ENCODE results near the gene RIMBP3B.
"Not testable (repeated sequence)": the region's sequence is repeated elsewhere in the genome, so short reads cannot be mapped to it uniquely, and the experiment has no call there.

RIMBP3B gene

GRCh38 chr22:21417853-21418252 lies 34.3 kb downstream of the RIMBP3B start:
- DNase-seq (ENCODE audit: low read depth, low spot score), result not testable (repeated sequence)

- DNase-seq (ENCODE audit: low read depth, low spot score), result not testable (repeated sequence)
Observed at GRCh38 chr22:21418974-21419638, 35.6 kb downstream of the RIMBP3B start.

- not testable (repeated sequence) for DNase-seq (ENCODE audit: low read depth, low spot score)
Observed at GRCh38 chr22:21420180-21420763, 36.7 kb downstream of the RIMBP3B start.

- not testable (repeated sequence) for DNase-seq (ENCODE audit: low read depth, low spot score)
Observed at GRCh38 chr22:21424084-21424709, 40.6 kb downstream of the RIMBP3B start.

- DNase-seq (ENCODE audit: low read depth, low spot score), result not testable (repeated sequence)
Observed at GRCh38 chr22:21434378-21435233, 51.1 kb downstream of the RIMBP3B start.

GRCh38 chr22:21435998-21436810 lies 52.7 kb downstream of the RIMBP3B start:
- DNase-seq (ENCODE audit: low read depth, low spot score), result not testable (repeated sequence)

GRCh38 chr22:21438013-21438412 lies 54.5 kb downstream of the RIMBP3B start:
- not testable (repeated sequence) for DNase-seq (ENCODE audit: low read depth, low spot score)
